Keratinocyte (primary cell): ENCODE measurements around the gene IL4R. TPM values are rescaled to one million over a fixed set of nuclear protein-coding genes. Genes with fewer than 3 reads are reported as not detected.
"Not testable (repeated sequence)": the region's sequence is repeated elsewhere in the genome, so short reads cannot be mapped to it uniquely, and the experiment has no call there.

ENCODE experiments used
- DNase-seq: peaks from one replicate; pipeline ENCODE4 v3.0.0-alpha.2; 2011; ENCODE audit warnings: low read depth, missing footprints, low spot score
- FAIRE-seq: peaks from 2 replicates; lab custom pipeline; 2011; peaks lifted over from hg19 to GRCh38; lab: Jason Lieb, UNC
- H2AFZ ChIP-seq: 2 replicates; pipeline ENCODE4 v1.6.0; 2012; ENCODE audit warnings: low read length, control low read depth, inconsistent platforms; ENCODE audit not compliant: control insufficient read depth
- H3K27ac ChIP-seq: 2 replicates; pipeline ENCODE4 v1.5.1; 2011; ENCODE audit warnings: low read length; ENCODE audit not compliant: control insufficient read depth, insufficient read depth
- H3K27me3 ChIP-seq: 3 replicates; pipeline ENCODE4 v1.6.0; 2011; ENCODE audit warnings: low read length; ENCODE audit not compliant: control insufficient read depth, insufficient read depth; ENCODE audit errors: extremely low read depth
- H3K36me3 ChIP-seq, 2 experiments: 2 replicates in 1 of 2; 3 replicates in 1 of 2; pipeline ENCODE4 v1.5.1; 2011; ENCODE audit warnings: low read length in 2 of 2, mild to moderate bottlenecking in 1 of 2; ENCODE audit not compliant: control insufficient read depth in 2 of 2, insufficient read depth in 2 of 2; ENCODE audit errors: extremely low read depth in 1 of 2
- H3K4me1 ChIP-seq: 3 replicates; pipeline ENCODE4 v1.5.1; 2011; ENCODE audit warnings: low read length; ENCODE audit not compliant: control insufficient read depth, insufficient read depth; ENCODE audit errors: extremely low read depth
- H3K4me2 ChIP-seq: 3 replicates; pipeline ENCODE4 v1.6.0; 2011; ENCODE audit warnings: low read depth, low read length; ENCODE audit not compliant: control insufficient read depth, insufficient read depth; ENCODE audit errors: extremely low read depth
- H3K4me3 ChIP-seq, 3 experiments: fragments of 200-600 bp in 1 of 3; sonication (generic) in 1 of 3; 2 replicates in 2 of 3; 3 replicates in 1 of 3; pipeline ENCODE4 v1.5.1; 2011 to 2016; ENCODE audit warnings: low read length in 3 of 3, mild to moderate bottlenecking in 3 of 3, control low read depth in 2 of 3, inconsistent platforms in 1 of 3, low read depth in 1 of 3, mixed read lengths in 1 of 3, mixed run types in 1 of 3, moderate library complexity in 1 of 3; ENCODE audit not compliant: control insufficient read depth in 2 of 3, insufficient read depth in 2 of 3; ENCODE audit errors: extremely low read depth in 1 of 3
- H3K79me2 ChIP-seq: 2 replicates; pipeline ENCODE4 v1.6.0; 2012; ENCODE audit warnings: low read length; ENCODE audit not compliant: control insufficient read depth, insufficient read depth
- H3K9ac ChIP-seq: 3 replicates; pipeline ENCODE4 v1.6.0; 2011; ENCODE audit warnings: low read length; ENCODE audit not compliant: control insufficient read depth, insufficient read depth; ENCODE audit errors: extremely low read depth
- H3K9me1 ChIP-seq: 3 replicates; pipeline ENCODE4 v1.6.0; 2011; ENCODE audit warnings: low read length; ENCODE audit not compliant: control insufficient read depth, insufficient read depth; ENCODE audit errors: extremely low read depth
- H3K9me3 ChIP-seq: 2 replicates; pipeline ENCODE4 v1.5.1; 2012; ENCODE audit warnings: low read depth, low read length; ENCODE audit not compliant: control insufficient read depth
- H4K20me1 ChIP-seq: 3 replicates; pipeline ENCODE4 v1.6.0; 2011; ENCODE audit warnings: low read length; ENCODE audit not compliant: control insufficient read depth, insufficient read depth; ENCODE audit errors: extremely low read depth
- EZH2 ChIP-seq: IDR thresholded peaks from one replicate; pipeline ENCODE4 v1.6.1; 2012; ENCODE audit warnings: inconsistent platforms, mild to moderate bottlenecking, low read length, moderate library complexity
- dilution Hi-C: fragments of 300-500 bp; cut with MboI; formaldehyde crosslinking; loops from one replicate; pipeline ENCODE4 v1.7.0; 2020; ENCODE audit warnings: low sequenced_read_pairs; ENCODE audit not compliant: extremely low pct_ligation_motif_present
- polyA plus RNA-seq, 5 experiments: library from polyadenylated mRNA; depleted of rRNA in 3 of 5; stranded (reverse) in 3 of 5; stranded (forward) in 1 of 5; unstranded in 1 of 5; fragments of >200 nt; gene quantifications; 1 replicate in 1 of 5; 2 replicates in 3 of 5; 3 replicates in 1 of 5; pipeline versions ENCODE4 v1.2.1 to v1.2.3, GENCODE V29; 2011 to 2012; ENCODE audit warnings: missing spikeins in 2 of 5, low read depth in 1 of 5, low replicate concordance in 1 of 5
- TF ChIP-seq, protein P1 (sequence below), 3 experiments: IDR thresholded peaks in 1 of 3; conservative IDR thresholded peaks in 1 of 3; optimal IDR thresholded peaks in 1 of 3; 2 replicates in 2 of 3; 3 replicates in 1 of 3; pipeline versions ENCODE3 to v1.5.1; 2011; ENCODE audit warnings: low read length in 3 of 3, mild to moderate bottlenecking in 3 of 3, moderate library complexity in 2 of 3, control low read depth in 1 of 3, inconsistent platforms in 1 of 3; ENCODE audit not compliant: insufficient read depth in 2 of 3; ENCODE audit errors: extremely low read depth in 1 of 3

The IL4R gene
- polyA plus RNA-seq, 1 donor (not counting 4 experiments of a cell fraction or from before 2014, with no cell fraction given) = 60.5 TPM

DNA sequence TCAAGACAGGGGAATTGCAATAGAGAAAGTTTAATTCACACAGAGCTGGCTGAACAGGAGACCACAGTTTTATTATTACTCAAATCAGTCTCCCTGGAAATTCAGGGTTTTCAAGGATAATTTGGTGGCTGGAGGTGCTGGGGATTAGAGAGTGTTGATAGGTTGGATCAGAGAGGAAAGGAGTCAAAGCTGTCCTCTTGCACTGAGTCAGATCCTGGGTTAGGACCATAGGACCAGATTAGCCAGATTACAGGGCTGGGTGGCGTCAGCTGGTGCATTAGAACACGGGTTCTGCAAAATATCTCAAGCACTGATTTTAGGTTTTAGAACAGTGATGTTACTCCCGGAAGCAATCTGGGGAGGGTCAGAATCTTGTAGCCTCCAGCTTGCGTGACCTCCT lies 43.4 kb upstream of the IL4R start:
- no peak for TF ChIP-seq EZH2
- TF ChIP-seq, protein P1, sequence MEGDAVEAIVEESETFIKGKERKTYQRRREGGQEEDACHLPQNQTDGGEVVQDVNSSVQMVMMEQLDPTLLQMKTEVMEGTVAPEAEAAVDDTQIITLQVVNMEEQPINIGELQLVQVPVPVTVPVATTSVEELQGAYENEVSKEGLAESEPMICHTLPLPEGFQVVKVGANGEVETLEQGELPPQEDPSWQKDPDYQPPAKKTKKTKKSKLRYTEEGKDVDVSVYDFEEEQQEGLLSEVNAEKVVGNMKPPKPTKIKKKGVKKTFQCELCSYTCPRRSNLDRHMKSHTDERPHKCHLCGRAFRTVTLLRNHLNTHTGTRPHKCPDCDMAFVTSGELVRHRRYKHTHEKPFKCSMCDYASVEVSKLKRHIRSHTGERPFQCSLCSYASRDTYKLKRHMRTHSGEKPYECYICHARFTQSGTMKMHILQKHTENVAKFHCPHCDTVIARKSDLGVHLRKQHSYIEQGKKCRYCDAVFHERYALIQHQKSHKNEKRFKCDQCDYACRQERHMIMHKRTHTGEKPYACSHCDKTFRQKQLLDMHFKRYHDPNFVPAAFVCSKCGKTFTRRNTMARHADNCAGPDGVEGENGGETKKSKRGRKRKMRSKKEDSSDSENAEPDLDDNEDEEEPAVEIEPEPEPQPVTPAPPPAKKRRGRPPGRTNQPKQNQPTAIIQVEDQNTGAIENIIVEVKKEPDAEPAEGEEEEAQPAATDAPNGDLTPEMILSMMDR (optimal IDR thresholded peaks at IDR 0.05 in 1 of 3, IDR thresholded peaks at IDR 0.05 in 1 of 3, conservative IDR thresholded peaks at IDR 0.05 in 1 of 3; ENCODE audit: extremely low read depth in 1 of 3, insufficient read depth in 2 of 3, low read length in 3 of 3) = no peak
- Histone ChIP-seq H3K9me3 (no peaks in the 10 kb centered on the region), H3K27ac (no peak overlapping the region), H3K9ac (no peak overlapping the region), H3K4me3 (no peak overlapping the region), H4K20me1 (no peaks in the 10 kb centered on the region), H3K79me2 (peaks cover 11% of the 10 kb centered on the region), H3K27me3 (no peaks in the 10 kb centered on the region), H3K4me1 (peaks cover 16% of the 10 kb centered on the region), H2AFZ (no peak overlapping the region), H3K9me1 (no peaks in the 10 kb centered on the region), H3K4me2 (no peak overlapping the region), H3K36me3 (peaks cover 0 to 3% of the 10 kb centered on the region in 2 experiments)
- FAIRE-seq (no peak), DNase-seq (no peak)
- dilution Hi-C loops = no loop called here

DNA sequence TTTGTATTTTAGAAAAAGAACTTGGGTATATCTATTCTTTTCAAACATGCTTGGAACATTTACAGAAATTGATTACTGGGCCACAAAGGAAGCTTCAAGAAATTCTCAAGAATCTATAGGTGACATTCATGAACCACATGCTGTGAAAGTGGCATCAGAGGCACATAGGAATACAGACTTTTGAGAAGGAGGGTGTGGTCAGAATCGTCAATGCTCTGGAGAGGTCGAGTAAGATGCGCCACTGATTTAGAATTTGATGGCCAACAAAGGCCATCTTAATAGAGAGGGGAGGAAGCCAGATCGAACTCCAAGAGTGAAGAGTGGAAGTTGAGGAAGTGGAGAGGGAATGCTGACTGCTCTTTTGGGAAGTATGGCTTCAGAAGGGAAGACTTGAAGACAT lies 41.7 kb upstream of the IL4R start:
- DNase-seq (no peak), FAIRE-seq (no peak)
- H3K4me2 ChIP-seq = no peak overlapping the region
- H3K4me3 ChIP-seq = no peak overlapping the region
- no peak overlapping the region for H3K9ac ChIP-seq
- peaks cover 16% of the 10 kb centered on the region for H3K4me1 ChIP-seq
- no peaks in the 10 kb centered on the region for H3K9me3 ChIP-seq
- H3K27me3 ChIP-seq = no peaks in the 10 kb centered on the region
- no peaks in the 10 kb centered on the region for H3K9me1 ChIP-seq
- H3K36me3 ChIP-seq = peaks cover 0 to 3% of the 10 kb centered on the region in 2 experiments
- no peaks in the 10 kb centered on the region for H4K20me1 ChIP-seq
- dilution Hi-C loops = no loop called here
- H3K27ac ChIP-seq = no peak overlapping the region
- TF ChIP-seq EZH2 = no peak
- TF ChIP-seq, protein P1 (optimal IDR thresholded peaks at IDR 0.05 in 1 of 3, IDR thresholded peaks at IDR 0.05 in 1 of 3, conservative IDR thresholded peaks at IDR 0.05 in 1 of 3; ENCODE audit: extremely low read depth in 1 of 3, insufficient read depth in 2 of 3, low read length in 3 of 3) = no peak
- H2AFZ ChIP-seq = no peak overlapping the region
- H3K79me2 ChIP-seq = peaks cover 11% of the 10 kb centered on the region

DNA sequence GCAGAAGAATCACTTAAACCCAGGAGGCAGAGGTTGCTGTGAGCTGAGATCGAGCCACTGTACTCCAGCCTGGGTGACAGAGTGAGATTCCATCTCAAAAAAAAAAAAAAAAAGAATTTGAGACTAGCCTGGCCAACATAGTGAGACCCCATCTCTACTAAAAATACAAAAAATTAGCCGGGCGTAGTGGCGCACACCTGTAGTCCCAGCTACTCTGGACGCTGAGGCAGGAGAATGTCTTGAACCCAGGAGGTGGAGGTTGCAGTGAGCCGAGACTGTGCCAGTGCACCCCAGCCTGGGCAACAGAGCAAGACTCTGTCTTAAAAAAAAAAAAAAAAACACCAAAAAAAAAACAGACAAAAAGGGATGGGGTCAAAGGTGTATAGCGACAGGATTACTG lies 41.1 kb upstream of the IL4R start:
- H3K9me1 ChIP-seq, H4K20me1 ChIP-seq, H3K79me2 ChIP-seq, H3K4me2 ChIP-seq, H3K9me3 ChIP-seq, H3K4me3 ChIP-seq, H3K9ac ChIP-seq, H3K36me3 ChIP-seq, H2AFZ ChIP-seq, DNase-seq, H3K27me3 ChIP-seq, FAIRE-seq, H3K27ac ChIP-seq, dilution Hi-C loops: not testable (repeated sequence)
- H3K4me1 ChIP-seq = peaks cover 12% of the 10 kb centered on the region
